C4-2B (cell line): ENCODE results near the gene KRT38.
"Not testable (repeated sequence)": the region's sequence is repeated elsewhere in the genome, so short reads cannot be mapped to it uniquely, and the experiment has no call there.

Experiments used
- H3K27ac ChIP-seq: fragments of 450-650 bp; 2 replicates; pipeline ENCODE4 v1.5.1; 2017
- CTCF ChIP-seq: fragments of 450-650 bp; conservative IDR thresholded peaks from 2 replicates; pipeline ENCODE4 v1.5.1; 2017; ENCODE audit warnings: mild to moderate bottlenecking
- ZFX ChIP-seq: fragments of 450-650 bp; IDR thresholded peaks from 2 replicates; pipeline ENCODE4 v1.6.1; 2017

Gene KRT38

GRCh38 chr17:41424111-41424635 lies 16.6 kb downstream of the KRT38 start, which contains the start of gene KRT37:
Gene KRT37 (minus strand): TSS chr17:41424585. CDS start chr17:41424523, 62 bp downstream.
- no peak for TF ChIP-seq ZFX
- no peak for TF ChIP-seq CTCF
- no peak within 1 kb of the TSS for H3K27ac ChIP-seq

DNA sequence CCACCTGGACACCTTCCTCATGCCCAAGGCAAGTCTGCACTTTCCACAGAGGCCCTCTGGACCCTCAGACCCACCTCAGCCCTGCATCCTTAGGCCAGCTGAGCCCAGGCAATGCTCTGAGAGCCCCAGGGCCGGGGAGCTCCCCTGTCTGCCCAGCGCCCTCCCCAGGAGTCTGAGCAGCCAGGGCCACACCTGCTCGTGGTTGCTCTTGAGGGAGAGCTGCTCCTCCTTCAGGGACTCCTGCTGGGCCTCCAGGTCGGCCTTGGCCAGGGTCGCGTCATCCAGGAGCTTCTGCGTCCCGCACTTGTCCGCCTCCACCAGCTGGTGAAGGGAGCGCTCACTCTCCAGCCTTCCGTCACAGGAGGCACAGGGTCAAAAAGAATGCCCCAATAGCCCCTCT lies 18.2 kb downstream of the KRT38 start:
- H3K27ac ChIP-seq, result not testable (repeated sequence)

GRCh38 chr17:41421617-41422016 lies 19.2 kb downstream of the KRT38 start:
- H3K27ac ChIP-seq, result no peak overlapping the region
- TF ChIP-seq ZFX, result no peak
- TF ChIP-seq CTCF, result no peak

DNA sequence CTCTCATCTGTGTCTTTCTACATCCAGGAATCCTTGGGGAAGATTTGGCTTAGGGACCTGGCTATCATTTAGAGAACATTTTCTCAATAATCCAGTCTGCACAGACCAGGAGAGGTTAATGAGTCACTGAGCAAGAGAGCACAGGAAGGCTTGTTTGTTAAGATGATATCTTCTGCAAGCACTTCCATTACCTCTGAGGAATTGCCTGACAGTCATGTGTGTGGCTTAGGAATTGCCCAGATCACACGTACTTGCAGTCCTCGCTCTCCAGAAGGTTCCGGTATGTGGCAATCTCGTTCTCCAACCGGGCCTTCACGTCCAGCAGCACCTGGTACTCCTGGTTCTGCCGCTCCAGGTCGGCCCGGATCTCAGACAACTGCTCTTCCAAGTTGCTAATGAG lies 19.7 kb downstream of the KRT38 start:
- no peak overlapping the region for H3K27ac ChIP-seq
- TF ChIP-seq CTCF (no peak), ZFX (no peak)

DNA sequence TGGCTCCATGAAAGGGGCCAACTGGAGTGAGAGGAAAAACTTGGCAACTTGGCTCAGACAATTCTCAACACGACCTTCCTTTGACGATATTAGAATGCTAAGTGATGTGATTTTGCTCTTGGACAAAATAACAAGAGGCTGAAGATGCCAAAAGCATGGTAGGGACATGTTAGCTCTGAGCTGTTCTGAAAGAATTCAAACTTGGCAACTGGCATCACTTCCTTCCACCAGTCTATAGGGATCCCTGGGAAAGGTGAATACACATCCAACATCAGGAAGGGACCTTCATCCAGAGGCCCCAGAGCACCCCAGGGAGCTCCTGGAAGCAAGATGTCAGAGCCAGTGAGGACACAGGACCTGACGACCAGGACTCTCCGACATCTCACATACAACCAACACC lies 20.6 kb downstream of the KRT38 start:
- no peak overlapping the region for H3K27ac ChIP-seq
- no peak for TF ChIP-seq CTCF
- TF ChIP-seq ZFX, result no peak

GRCh38 chr17:41419716-41420115 lies 21.1 kb downstream of the KRT38 start:
- no peak for TF ChIP-seq ZFX
- no peak for TF ChIP-seq CTCF
- H3K27ac ChIP-seq, result no peak overlapping the region

DNA sequence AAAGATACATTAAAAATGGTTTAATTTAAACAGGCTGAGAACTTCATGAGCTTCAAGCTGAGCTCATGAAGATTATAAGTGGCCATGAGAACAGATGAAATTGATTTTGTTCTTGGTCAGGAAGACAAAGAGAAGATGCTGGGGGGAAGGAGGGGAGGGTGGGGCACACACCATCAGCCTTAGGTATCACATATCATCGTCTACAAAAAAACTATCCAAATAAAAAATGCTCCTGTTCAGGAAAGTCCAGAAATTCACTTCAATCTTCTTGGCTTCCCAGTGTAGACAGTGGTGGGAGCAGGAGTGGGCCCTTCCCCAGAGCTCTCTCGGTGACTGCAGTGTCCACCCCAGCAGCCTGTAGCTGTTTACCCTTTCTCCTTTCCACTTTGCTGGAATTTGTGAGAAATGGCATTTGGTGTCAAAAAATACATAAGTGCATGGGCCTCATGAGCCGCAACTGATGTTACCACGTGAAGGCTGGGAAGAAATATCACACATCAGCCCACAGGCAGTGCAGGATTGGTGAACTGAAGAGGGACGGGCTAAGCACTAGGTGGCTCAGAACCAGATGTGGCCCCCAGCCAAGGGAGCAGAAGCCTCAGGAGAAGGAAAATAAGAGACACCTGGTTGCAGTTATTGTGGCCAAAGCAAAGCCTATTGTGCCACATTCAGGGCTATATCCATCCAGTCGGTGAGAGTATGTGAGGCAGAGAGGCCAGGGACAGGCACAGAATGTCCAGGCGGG lies 22.5 kb downstream of the KRT38 start:
- TF ChIP-seq ZFX (no peak), CTCF (no peak)
- H3K27ac ChIP-seq, result no peak overlapping the region

- H3K27ac ChIP-seq, result no peak overlapping the region
- TF ChIP-seq ZFX (no peak), CTCF (peak; percentile 88)
These were observed 23.2 kb downstream of the KRT38 start for GRCh38 chr17:41417576-41418015.
